CD8-positive, alpha-beta memory T cell (primary cell): ENCODE results near the gene IQCE. TPM values are rescaled to one million over a fixed set of nuclear protein-coding genes. Genes with fewer than 3 reads are reported as not detected.
A peak's percentile ranks its signal among the peaks of the same experiment; 100 is the strongest.
"Not testable (repeated sequence)": the region's sequence is repeated elsewhere in the genome, so short reads cannot be mapped to it uniquely, and the experiment has no call there.

Experiments
- CTCF ChIA-PET: fragments of 350-600 bp; sonication (Branson Sonifier 250); formaldehyde crosslinking; loops from one replicate; lab custom pipeline; 2021; ENCODE audit warnings: antibody characterized with exemption; lab: Charles Lee
- POLR2A ChIA-PET: fragments of 350-600 bp; sonication (Branson Sonifier 250); formaldehyde crosslinking; loops from one replicate; lab custom pipeline; 2021; ENCODE audit warnings: antibody characterized with exemption; lab: Charles Lee
- DNase-seq, 5 donors: peaks; one replicate each; pipeline versions ENCODE4 v3.0.0 to v3.0.0-alpha.2; 2020 to 2022; ENCODE audit warnings: mixed read lengths in 1 of 5
- H3K27ac ChIP-seq: one replicate; pipeline ENCODE4 v1.7.0; 2013; ENCODE audit warnings: low read depth, mild to moderate bottlenecking, low read length, moderate library complexity
- H3K27me3 ChIP-seq: 2 replicates; pipeline ENCODE4 v1.7.0; 2013; ENCODE audit warnings: low read length, mild to moderate bottlenecking; ENCODE audit not compliant: insufficient read depth, poor library complexity, severe bottlenecking
- H3K36me3 ChIP-seq: 2 replicates; pipeline ENCODE4 v1.7.0; 2013; ENCODE audit warnings: mild to moderate bottlenecking, low read length, moderate library complexity; ENCODE audit not compliant: insufficient read depth
- H3K4me1 ChIP-seq: 2 replicates; pipeline ENCODE4 v1.7.0; 2013; ENCODE audit warnings: mild to moderate bottlenecking, low read length, moderate library complexity; ENCODE audit not compliant: insufficient read depth
- H3K4me3 ChIP-seq: 2 replicates; pipeline ENCODE4 v1.7.0; 2013; ENCODE audit warnings: mild to moderate bottlenecking, low read length
- H3K9me3 ChIP-seq: 2 replicates; pipeline ENCODE4 v1.7.0; 2013; ENCODE audit warnings: mild to moderate bottlenecking, low read length
- H3K27ac Mint-ChIP-seq, 8 donors: one replicate each; pipeline ENCODE4 v1.8.0; 2020 to 2021; ENCODE audit warnings: mixed read lengths in 8 of 8, mild to moderate bottlenecking in 6 of 8, inconsistent platforms in 3 of 8, moderate library complexity in 3 of 8
- H3K27me3 Mint-ChIP-seq, 2 donors: one replicate each; pipeline ENCODE4 v1.8.0; 2020 to 2021; ENCODE audit warnings: mixed read lengths in 2 of 2, mild to moderate bottlenecking in 1 of 2, moderate library complexity in 1 of 2
- H3K36me3 Mint-ChIP-seq, 3 donors: one replicate each; pipeline ENCODE4 v1.8.0; 2020 to 2021; ENCODE audit warnings: mixed read lengths in 3 of 3, inconsistent platforms in 1 of 3, mild to moderate bottlenecking in 1 of 3
- H3K4me1 Mint-ChIP-seq, 3 donors: one replicate each; pipeline ENCODE4 v1.8.0; 2020 to 2021; ENCODE audit warnings: mixed read lengths in 3 of 3, inconsistent platforms in 1 of 3, mild to moderate bottlenecking in 1 of 3
- H3K4me3 Mint-ChIP-seq, 7 donors: one replicate each; pipeline ENCODE4 v1.8.0; 2020 to 2021; ENCODE audit warnings: mixed read lengths in 7 of 7, mild to moderate bottlenecking in 6 of 7, moderate library complexity in 4 of 7, inconsistent platforms in 2 of 7
- H3K9me3 Mint-ChIP-seq, 5 donors: one replicate each; pipeline ENCODE4 v1.8.0; 2020 to 2022; ENCODE audit warnings: mixed read lengths in 5 of 5, mild to moderate bottlenecking in 3 of 5, moderate library complexity in 2 of 5, inconsistent platforms in 1 of 5
- polyA plus RNA-seq: library from polyadenylated mRNA; unstranded; fragments of 300-500 nt; fragmentation: Illumina TruSeq; gene quantifications from one replicate; pipeline ENCODE4 v1.2.3, GENCODE V29; 2021
- total RNA-seq, 2 experiments: library from RNA; stranded (reverse); gene quantifications; one replicate each; pipeline ENCODE4 v1.2.3, GENCODE V29; 2021

Gene IQCE
- total and polyA plus RNA-seq, 3 experiments from 2014 or later, result 4.1 to 10.4 (median 9.6) TPM

DNA sequence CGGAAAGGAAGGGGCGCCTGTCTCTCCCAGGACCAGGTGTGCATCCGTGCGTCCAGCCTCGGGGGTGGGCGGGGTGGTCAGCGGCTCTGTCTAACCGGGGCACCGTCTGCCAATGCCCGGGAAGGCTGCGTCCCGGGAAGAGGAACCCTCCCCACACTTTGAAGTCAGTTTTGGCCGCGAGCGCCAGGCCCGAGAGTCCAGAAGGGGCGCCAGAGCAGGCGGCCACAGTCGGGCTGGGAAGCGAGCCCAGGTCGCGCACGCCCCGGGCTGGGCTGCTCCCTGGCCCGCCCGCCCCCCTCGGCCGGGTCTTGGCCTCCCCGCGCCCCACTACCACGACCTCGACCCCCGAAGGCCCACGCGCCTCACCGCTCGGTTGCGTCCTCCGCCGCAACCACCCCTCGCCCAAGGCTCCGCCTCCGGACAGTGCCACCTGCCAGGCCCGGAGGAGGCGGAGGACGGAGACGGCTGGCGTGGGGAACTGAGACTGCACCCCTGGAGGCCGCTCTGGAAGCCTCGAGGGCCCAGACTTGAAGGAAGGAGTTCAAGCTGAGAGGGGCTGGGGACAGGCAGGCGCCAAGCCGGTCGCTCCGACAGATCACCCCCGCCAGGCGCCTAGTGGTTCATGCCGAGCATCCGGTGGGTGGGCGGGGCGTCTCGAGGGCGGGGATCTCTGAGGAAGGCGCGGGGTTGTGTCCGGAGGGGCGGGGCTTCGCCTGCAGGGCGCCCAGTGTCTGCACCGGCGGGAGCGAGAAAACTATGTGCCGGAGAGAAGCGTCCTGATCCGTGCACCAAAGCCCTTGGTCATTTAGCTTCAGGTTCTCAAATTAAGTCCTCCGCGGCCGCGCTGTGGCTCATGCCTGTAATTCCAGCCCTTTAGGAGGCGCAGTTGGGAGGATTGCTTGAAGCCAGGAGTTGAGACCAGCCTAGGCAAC, 3.4 kb upstream of the IQCE start, which contains the start of gene BRAT1:
Gene BRAT1, minus strand, starts transcription at position 404 of the 932 bp plus-strand sequence. CDS start 1,093 bp downstream, outside the sequence.
- Mint-ChIP-seq H3K36me3 (peaks cover 0 to 18% (median 1%) of the 10 kb centered on the region in 3 donors), H3K4me1 (peaks cover 37 to 56% (median 45%) of the 10 kb centered on the region in 3 donors), H3K27me3 (no peaks in the 10 kb centered on the region), H3K4me3 (peak within 1 kb of the TSS; percentile 83 to 96 (median 90)), H3K27ac (peak within 1 kb of the TSS; percentile 76 to 92 (median 86)), H3K9me3 (no peaks in the 10 kb centered on the region)
- CTCF ChIA-PET, result interaction anchor here (1.0 to 1.7 kb wide), 3 partner anchors 9 to 116 kb away, joined by 3 to 5 read pairs (median 5); no protein-coding TSS in a partner anchor
- Histone ChIP-seq H3K9me3 (no peaks in the 10 kb centered on the region), H3K4me3 (peak within 1 kb of the TSS; percentile 78), H3K4me1 (peaks cover 27% of the 10 kb centered on the region), H3K36me3 (no peaks in the 10 kb centered on the region), H3K27ac (peak within 1 kb of the TSS; percentile 90), H3K27me3 (no peaks in the 10 kb centered on the region)
- DNase-seq, result peak; percentile 90 to 98 (median 93)
- POLR2A ChIA-PET, result no interaction called here

DNA sequence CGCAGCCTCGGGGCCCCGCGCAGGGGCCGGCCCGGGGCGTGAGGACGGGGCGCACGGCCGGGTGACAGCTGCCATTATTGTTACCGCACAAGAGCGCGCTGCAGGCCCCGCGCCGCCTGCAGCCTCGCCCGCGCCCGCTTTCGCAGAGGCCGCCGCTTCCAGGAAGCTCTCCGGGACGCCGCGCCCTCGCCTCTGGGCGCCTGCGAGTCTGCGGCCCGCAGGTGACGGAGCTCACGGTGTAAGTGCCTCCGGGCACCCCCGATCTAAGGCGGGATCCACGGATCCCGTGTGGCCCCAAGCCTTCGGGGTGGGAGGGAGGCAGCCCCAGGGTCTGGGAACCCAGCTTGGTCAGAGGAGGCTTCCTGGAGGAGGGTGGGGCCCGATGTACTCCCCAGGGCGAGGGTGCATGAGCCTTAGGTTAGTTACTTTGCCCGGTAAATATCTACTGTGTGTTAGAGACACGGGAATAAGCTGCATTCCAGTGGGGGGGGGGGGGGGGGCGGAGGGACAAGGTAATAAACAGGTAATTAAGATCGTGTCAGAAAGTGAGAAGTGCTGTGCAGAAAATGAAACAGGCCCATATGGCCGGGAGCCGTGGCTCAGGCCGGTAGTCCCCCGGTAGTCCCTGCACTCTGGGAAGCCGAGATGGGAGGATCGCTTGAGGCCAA, 638 bp downstream of the IQCE start:
- Histone ChIP-seq H3K27me3 (no peaks in the 10 kb centered on the region), H3K27ac (peak overlapping the region; percentile 47), H3K36me3 (no peaks in the 10 kb centered on the region), H3K4me3 (peak overlapping the region; percentile 53), H3K4me1 (peaks cover 10% of the 10 kb centered on the region), H3K9me3 (no peaks in the 10 kb centered on the region)
- H3K4me3 Mint-ChIP-seq, result peak overlapping the region; percentile 72 to 90 (median 78)
- no peaks in the 10 kb centered on the region for H3K9me3 Mint-ChIP-seq
- CTCF ChIA-PET, result interaction anchor here (0.6 to 2.0 kb wide), 4 partner anchors 9 to 157 kb away, joined by 3 to 8 read pairs (median 4); no protein-coding TSS in a partner anchor
- H3K4me1 Mint-ChIP-seq, result peaks cover 16 to 26% (median 25%) of the 10 kb centered on the region in 3 donors
- POLR2A ChIA-PET, result no interaction called here
- H3K36me3 Mint-ChIP-seq, result peaks cover 0 to 2% (median 0%) of the 10 kb centered on the region in 3 donors
- no peaks in the 10 kb centered on the region for H3K27me3 Mint-ChIP-seq
- no peak for DNase-seq
- H3K27ac Mint-ChIP-seq, result peak overlapping the region in 1 of 8 donors; percentile 19

DNA sequence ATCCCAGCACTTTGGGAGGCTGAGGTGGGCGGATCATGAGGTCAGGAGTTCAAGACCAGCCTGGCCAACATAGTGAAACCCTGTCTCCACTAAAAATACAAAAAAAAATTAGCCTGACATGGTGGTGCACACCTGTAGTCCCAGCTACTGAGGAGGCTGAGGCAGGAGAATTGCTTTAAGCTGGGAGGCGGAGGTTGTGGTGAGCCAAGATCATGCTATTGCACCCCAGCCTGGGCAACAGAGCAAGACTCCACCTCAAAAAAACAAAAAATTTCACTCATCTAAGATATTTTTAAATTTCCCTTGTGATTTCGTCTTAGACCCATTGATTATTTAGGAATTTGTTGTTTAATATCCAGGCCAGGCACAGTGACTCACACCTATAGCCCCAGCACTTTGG, 5.2 kb downstream of the IQCE start:
- H3K4me1 ChIP-seq, H3K27ac ChIP-seq, POLR2A ChIA-PET, DNase-seq, H3K27me3 Mint-ChIP-seq, H3K27me3 ChIP-seq, H3K36me3 Mint-ChIP-seq, H3K27ac Mint-ChIP-seq, H3K4me3 Mint-ChIP-seq, H3K9me3 ChIP-seq, H3K9me3 Mint-ChIP-seq, H3K4me3 ChIP-seq, H3K36me3 ChIP-seq: not testable (repeated sequence)
- CTCF ChIA-PET, result interaction anchor here (1.2 kb wide), 1 partner anchor 157 kb away, joined by 3 read pairs; no protein-coding TSS in a partner anchor
- H3K4me1 Mint-ChIP-seq, result peaks cover 6 to 20% (median 18%) of the 10 kb centered on the region in 3 donors

DNA sequence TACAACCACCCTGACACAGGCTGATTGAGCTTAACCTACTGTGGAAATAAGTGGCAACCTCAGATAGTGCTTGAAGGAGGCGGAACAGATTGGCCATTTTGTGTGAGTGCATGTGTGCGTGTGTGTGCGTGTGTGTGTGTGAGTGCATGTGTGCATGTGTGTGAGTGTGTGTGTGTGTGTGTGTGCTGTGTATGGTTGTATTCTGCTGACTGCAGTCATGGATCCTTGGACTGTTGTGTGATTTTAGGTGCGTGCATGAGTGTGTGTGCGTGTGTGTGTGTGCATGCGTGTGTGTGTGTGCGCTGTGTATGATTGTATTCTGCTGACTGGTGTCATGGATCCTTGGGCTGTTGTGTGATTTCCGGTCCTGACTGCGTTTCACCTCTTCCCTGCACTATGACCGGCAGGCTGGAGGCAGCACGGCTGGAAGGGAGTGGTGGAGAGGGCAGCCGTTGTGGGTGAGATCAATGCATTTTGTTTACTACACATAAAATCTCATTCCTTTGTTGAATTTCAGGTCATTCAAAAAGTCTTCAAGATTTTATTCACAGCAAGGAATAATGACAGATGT, 6.3 kb downstream of the IQCE start:
- Histone ChIP-seq H3K36me3 (no peaks in the 10 kb centered on the region), H3K4me1 (no peaks in the 10 kb centered on the region), H3K9me3 (no peaks in the 10 kb centered on the region), H3K27ac (no peak overlapping the region), H3K27me3 (no peaks in the 10 kb centered on the region), H3K4me3 (no peak overlapping the region)
- no peak overlapping the region for H3K4me3 Mint-ChIP-seq
- no peaks in the 10 kb centered on the region for H3K27me3 Mint-ChIP-seq
- H3K4me1 Mint-ChIP-seq, result peaks cover 3 to 14% (median 13%) of the 10 kb centered on the region in 3 donors
- POLR2A ChIA-PET, result no interaction called here
- no peaks in the 10 kb centered on the region for H3K9me3 Mint-ChIP-seq
- H3K36me3 Mint-ChIP-seq, result peaks cover 0 to 3% (median 0%) of the 10 kb centered on the region in 3 donors
- H3K27ac Mint-ChIP-seq, result no peak overlapping the region
- CTCF ChIA-PET, result no interaction called here
- no peak for DNase-seq

DNA sequence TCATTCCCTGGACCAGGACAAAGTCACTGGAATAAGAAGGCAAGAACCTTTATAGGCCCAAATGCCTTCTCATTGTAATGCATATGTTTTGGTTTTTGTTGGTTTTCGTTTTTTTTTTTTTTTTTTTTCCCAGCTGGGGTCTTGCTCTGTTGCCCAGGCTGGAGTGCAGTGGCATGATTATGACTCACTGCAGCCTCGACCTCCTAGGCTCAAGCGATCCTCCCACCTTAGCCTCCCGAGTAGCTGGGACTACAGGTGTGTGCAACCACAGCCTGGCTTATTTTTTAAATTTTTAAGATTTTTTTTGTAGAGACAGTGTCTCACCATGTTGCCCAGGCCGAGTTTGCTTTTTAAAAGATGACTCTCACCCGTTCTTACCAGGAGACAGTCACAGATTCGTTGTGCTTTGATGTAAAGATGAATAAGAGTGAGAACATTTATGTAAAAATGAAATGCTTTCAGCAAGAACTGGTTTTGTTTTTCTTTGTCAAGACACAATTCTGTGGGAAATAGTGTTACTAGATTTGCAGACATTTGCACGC, 7.6 kb downstream of the IQCE start:
- Histone ChIP-seq H3K9me3 (no peaks in the 10 kb centered on the region), H3K27ac (no peak overlapping the region), H3K4me3 (no peak overlapping the region), H3K4me1 (no peaks in the 10 kb centered on the region), H3K36me3 (no peaks in the 10 kb centered on the region), H3K27me3 (no peaks in the 10 kb centered on the region)
- peak overlapping the region in 2 of 8 donors; percentile 57 to 76 for H3K27ac Mint-ChIP-seq
- H3K9me3 Mint-ChIP-seq, result no peaks in the 10 kb centered on the region
- peak overlapping the region in 2 of 7 donors; percentile 57 to 64 for H3K4me3 Mint-ChIP-seq
- POLR2A ChIA-PET, result no interaction called here
- peaks cover 0 to 4% (median 2%) of the 10 kb centered on the region in 3 donors for H3K36me3 Mint-ChIP-seq
- DNase-seq, result no peak
- no peaks in the 10 kb centered on the region for H3K27me3 Mint-ChIP-seq
- H3K4me1 Mint-ChIP-seq, result peaks cover 2 to 13% (median 11%) of the 10 kb centered on the region in 3 donors
- CTCF ChIA-PET, result interaction anchor here (1.2 to 1.3 kb wide), 3 partner anchors 17 to 115 kb away, joined by 3 read pairs; no protein-coding TSS in a partner anchor

DNA sequence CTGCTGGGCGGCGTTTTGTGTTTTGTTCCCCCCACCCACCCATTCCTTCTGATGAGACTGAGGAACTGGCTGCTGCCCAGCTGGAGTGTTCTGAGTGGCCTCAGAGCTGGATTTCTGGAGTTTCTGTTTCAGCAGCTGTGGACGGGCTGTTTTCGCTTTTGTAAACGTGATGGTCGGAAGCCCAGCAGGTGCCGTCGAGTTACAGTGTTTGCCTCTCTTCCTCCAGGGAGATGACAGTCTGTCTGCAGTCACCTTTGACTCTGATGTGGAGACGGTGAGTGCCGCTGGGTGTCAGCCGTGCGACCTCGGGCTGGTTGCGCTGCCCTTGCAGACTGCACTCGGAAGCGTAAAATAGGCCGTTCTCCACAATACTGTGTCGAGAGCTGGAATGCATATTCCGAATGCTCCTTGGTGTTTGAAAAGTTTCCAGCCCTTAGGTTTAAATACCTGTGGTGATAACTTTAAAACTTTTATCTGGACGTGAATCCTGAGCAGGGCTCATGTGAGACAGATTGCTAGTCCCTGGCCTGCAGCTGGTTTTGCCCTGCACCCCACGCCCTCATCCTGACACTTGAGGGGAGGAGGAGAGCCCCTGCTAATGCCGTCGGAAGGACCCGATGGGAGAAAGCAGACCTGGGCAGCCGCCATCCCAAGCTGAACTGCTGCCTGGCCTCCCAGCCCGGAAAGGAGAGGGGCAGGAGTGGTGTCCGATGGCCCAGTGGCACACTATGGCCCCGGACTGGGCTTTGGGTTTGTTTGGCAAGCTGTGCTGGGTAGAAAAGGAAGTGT, 8.3 kb downstream of the IQCE start:
- Mint-ChIP-seq H3K9me3 (no peaks in the 10 kb centered on the region), H3K4me1 (peaks cover 0 to 11% (median 9%) of the 10 kb centered on the region in 3 donors), H3K4me3 (peak overlapping the region in 3 of 7 donors; percentile 48 to 64 (median 57)), H3K27ac (peak overlapping the region in 2 of 8 donors; percentile 57 to 76), H3K27me3 (no peaks in the 10 kb centered on the region), H3K36me3 (peaks cover 0 to 6% (median 4%) of the 10 kb centered on the region in 3 donors)
- POLR2A ChIA-PET, result no interaction called here
- Histone ChIP-seq H3K27ac (no peak overlapping the region), H3K4me3 (no peak overlapping the region), H3K4me1 (no peaks in the 10 kb centered on the region), H3K9me3 (no peaks in the 10 kb centered on the region), H3K36me3 (no peaks in the 10 kb centered on the region), H3K27me3 (no peaks in the 10 kb centered on the region)
- DNase-seq, result no peak
- CTCF ChIA-PET, result interaction anchor here (0.9 to 1.4 kb wide), 5 partner anchors 8 to 116 kb away, joined by 3 to 4 read pairs (median 3); partner anchors contain the start of gene IQCE
